ENCODE data around the gene MSRB2.

GRCh38 chr10:23063973-23064812 lies 31.2 kb upstream of the MSRB2 start:
- TF ChIP-seq SUZ12 (IDR thresholded peaks at IDR 0.05) (no peak), FOXA1 (IDR thresholded peaks at IDR 0.05) (no peak), SP1 (IDR thresholded peaks at IDR 0.05) (no peak), BHLHE40 (IDR thresholded peaks at IDR 0.05; ENCODE audit: borderline replicate concordance) (no peak), FOXM1 (IDR thresholded peaks at IDR 0.05; ENCODE audit: borderline replicate concordance) (no peak)
